ENCODE measurements around the gene CD109.

The CD109 gene

GRCh38 chr6:73743081-73743480 is 47.1 kb downstream of the CD109 start:
- Histone ChIP-seq H3K9ac (ENCODE audit: insufficient read length) (no peak overlapping the region), H3K9me3 (ENCODE audit: low read depth, low read length) (no peaks in the 10 kb centered on the region), H3K27ac (no peak overlapping the region), H3K36me3 (ENCODE audit: insufficient read depth, low read length) (no peaks in the 10 kb centered on the region), H3K4me3 (no peak overlapping the region)
- DNase-seq (ENCODE audit: low read depth, low spot score): no peak
- TF ChIP-seq POLR2AphosphoS5 (IDR thresholded peaks at IDR 0.05; ENCODE audit: borderline replicate concordance, low read depth, low read length) (no peak), FOXP2 (optimal IDR thresholded peaks at IDR 0.05; ENCODE audit: control extremely low read depth, extremely low read length, insufficient read depth) (no peak), EZH2 (IDR thresholded peaks at IDR 0.05) (no peak)

GRCh38 chr6:73743556-73743955 is 47.6 kb downstream of the CD109 start:
- Histone ChIP-seq H3K9me3 (ENCODE audit: low read depth, low read length) (no peaks in the 10 kb centered on the region), H3K36me3 (ENCODE audit: insufficient read depth, low read length) (no peaks in the 10 kb centered on the region), H3K9ac (ENCODE audit: insufficient read length) (no peak overlapping the region), H3K4me3 (no peak overlapping the region), H3K27ac (no peak overlapping the region)
- TF ChIP-seq FOXP2 (optimal IDR thresholded peaks at IDR 0.05; ENCODE audit: control extremely low read depth, extremely low read length, insufficient read depth) (no peak), POLR2AphosphoS5 (IDR thresholded peaks at IDR 0.05; ENCODE audit: borderline replicate concordance, low read depth, low read length) (no peak), EZH2 (IDR thresholded peaks at IDR 0.05) (no peak)
- no peak for DNase-seq (ENCODE audit: low read depth, low spot score)

DNA sequence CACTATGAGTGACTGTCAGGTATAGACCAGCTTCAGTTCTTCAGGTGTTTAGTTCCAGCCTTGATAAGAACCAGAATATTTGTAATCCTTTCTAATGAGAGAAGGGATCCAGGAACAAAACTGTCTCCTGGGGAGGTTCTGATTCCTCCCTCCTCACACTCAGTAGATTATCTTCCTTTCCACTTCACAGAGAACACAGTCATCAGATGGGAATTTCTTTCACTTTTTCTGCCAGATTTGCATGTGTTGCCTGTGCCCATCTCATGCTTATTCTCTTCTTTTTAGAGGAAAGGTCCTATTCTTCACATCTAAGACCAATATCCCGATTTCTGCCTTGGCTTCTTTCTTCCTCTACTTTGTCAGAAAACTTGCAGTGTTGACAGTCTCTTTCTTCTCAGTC is 50.8 kb downstream of the CD109 start:
- H3K9me3 ChIP-seq (ENCODE audit: low read depth, low read length): no peaks in the 10 kb centered on the region
- TF ChIP-seq POLR2AphosphoS5 (IDR thresholded peaks at IDR 0.05; ENCODE audit: borderline replicate concordance, low read depth, low read length) (no peak), EZH2 (IDR thresholded peaks at IDR 0.05) (no peak), FOXP2 (optimal IDR thresholded peaks at IDR 0.05; ENCODE audit: control extremely low read depth, extremely low read length, insufficient read depth) (no peak)
- H3K4me3 ChIP-seq: no peak overlapping the region
- no peaks in the 10 kb centered on the region for H3K36me3 ChIP-seq (ENCODE audit: insufficient read depth, low read length)
- DNase-seq (ENCODE audit: low read depth, low spot score): no peak
- no peak overlapping the region for H3K9ac ChIP-seq (ENCODE audit: insufficient read length)
- no peak overlapping the region for H3K27ac ChIP-seq

DNA sequence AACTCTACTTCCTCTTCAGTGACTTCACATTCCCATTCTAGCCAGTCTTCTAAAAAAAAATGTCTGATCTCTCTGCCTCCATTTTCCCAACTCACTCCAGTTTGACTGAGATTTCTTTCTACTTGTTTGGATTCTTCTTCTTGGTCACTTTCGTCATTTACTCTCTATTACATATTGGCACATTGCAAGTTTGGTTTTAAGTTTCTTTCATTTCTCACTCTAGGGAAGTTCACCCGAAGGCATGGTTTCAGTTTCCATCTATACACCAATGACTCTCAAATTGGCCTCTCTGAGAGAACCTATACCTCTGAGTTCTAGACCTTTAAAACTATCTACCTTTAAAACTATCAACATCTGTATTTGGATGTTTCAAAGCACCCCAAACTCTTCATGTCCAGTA is 51.3 kb downstream of the CD109 start:
- DNase-seq (ENCODE audit: low read depth, low spot score): no peak
- no peak overlapping the region for H3K9ac ChIP-seq (ENCODE audit: insufficient read length)
- TF ChIP-seq EZH2 (IDR thresholded peaks at IDR 0.05) (no peak), POLR2AphosphoS5 (IDR thresholded peaks at IDR 0.05; ENCODE audit: borderline replicate concordance, low read depth, low read length) (no peak), FOXP2 (optimal IDR thresholded peaks at IDR 0.05; ENCODE audit: control extremely low read depth, extremely low read length, insufficient read depth) (no peak)

GRCh38 chr6:73752943-73753342 is 56.9 kb downstream of the CD109 start:
- Histone ChIP-seq H3K36me3 (ENCODE audit: insufficient read depth, low read length) (no peaks in the 10 kb centered on the region), H3K4me3 (no peak overlapping the region), H3K9me3 (ENCODE audit: low read depth, low read length) (no peaks in the 10 kb centered on the region), H3K9ac (ENCODE audit: insufficient read length) (no peak overlapping the region), H3K27ac (no peak overlapping the region)
- TF ChIP-seq FOXP2 (optimal IDR thresholded peaks at IDR 0.05; ENCODE audit: control extremely low read depth, extremely low read length, insufficient read depth) (no peak), POLR2AphosphoS5 (IDR thresholded peaks at IDR 0.05; ENCODE audit: borderline replicate concordance, low read depth, low read length) (no peak), EZH2 (IDR thresholded peaks at IDR 0.05) (no peak)
- no peak for DNase-seq (ENCODE audit: low read depth, low spot score)

More for the DNA sequence above, 51.3 kb downstream of the CD109 start:
- no peaks in the 10 kb centered on the region for H3K9me3 ChIP-seq (ENCODE audit: low read depth, low read length)
- H3K4me3 ChIP-seq: no peak overlapping the region
- no peak overlapping the region for H3K27ac ChIP-seq
- H3K36me3 ChIP-seq (ENCODE audit: insufficient read depth, low read length): no peaks in the 10 kb centered on the region

DNA sequence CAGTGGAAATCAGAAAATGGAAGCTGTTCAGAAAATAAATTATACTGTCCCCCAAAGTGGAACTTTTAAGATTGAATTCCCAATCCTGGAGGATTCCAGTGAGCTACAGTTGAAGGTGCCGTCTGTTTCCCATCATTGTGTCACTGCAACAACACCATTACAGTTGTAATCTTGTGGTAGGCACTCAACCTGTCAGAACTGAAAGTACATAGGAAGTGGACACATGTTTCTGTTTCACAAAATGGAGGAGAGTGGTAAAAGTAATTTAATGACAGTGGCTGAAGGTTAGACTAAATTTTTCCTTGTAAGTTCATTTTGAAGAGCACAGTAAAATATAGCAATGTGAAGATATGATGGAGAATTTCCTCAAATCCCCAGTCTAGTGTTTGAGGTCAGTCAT is 70.0 kb downstream of the CD109 start:
- Histone ChIP-seq H3K36me3 (ENCODE audit: insufficient read depth, low read length) (no peaks in the 10 kb centered on the region), H3K4me3 (no peak overlapping the region), H3K27ac (no peak overlapping the region), H3K9me3 (ENCODE audit: low read depth, low read length) (no peaks in the 10 kb centered on the region), H3K9ac (ENCODE audit: insufficient read length) (no peak overlapping the region)
- TF ChIP-seq FOXP2 (optimal IDR thresholded peaks at IDR 0.05; ENCODE audit: control extremely low read depth, extremely low read length, insufficient read depth) (no peak), POLR2AphosphoS5 (IDR thresholded peaks at IDR 0.05; ENCODE audit: borderline replicate concordance, low read depth, low read length) (no peak), EZH2 (IDR thresholded peaks at IDR 0.05) (no peak)
- DNase-seq (ENCODE audit: low read depth, low spot score): no peak

DNA sequence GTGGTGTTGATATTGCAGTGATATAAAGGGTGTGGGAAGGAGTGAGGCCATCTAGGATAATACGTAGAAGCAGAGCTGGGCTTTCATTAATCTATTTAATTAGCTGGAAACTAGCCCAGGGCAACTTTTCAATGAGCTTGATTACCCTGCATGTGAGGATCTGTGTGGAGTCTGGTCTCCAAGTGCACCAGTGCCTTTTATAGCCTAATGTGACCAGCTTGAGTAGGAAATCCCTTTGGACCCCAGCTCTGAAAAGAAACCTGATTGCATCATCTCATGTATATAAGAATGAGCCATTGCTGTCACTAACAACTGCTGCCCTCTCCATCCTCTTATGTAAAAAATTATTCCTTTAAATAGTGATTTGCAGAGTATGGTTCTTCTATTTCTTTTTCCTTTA is 72.6 kb downstream of the CD109 start:
- Histone ChIP-seq H3K9ac (ENCODE audit: insufficient read length) (no peak overlapping the region), H3K4me3 (no peak overlapping the region), H3K36me3 (ENCODE audit: insufficient read depth, low read length) (no peaks in the 10 kb centered on the region), H3K9me3 (ENCODE audit: low read depth, low read length) (no peaks in the 10 kb centered on the region), H3K27ac (no peak overlapping the region)
- TF ChIP-seq EZH2 (IDR thresholded peaks at IDR 0.05) (no peak), POLR2AphosphoS5 (IDR thresholded peaks at IDR 0.05; ENCODE audit: borderline replicate concordance, low read depth, low read length) (no peak), FOXP2 (optimal IDR thresholded peaks at IDR 0.05; ENCODE audit: control extremely low read depth, extremely low read length, insufficient read depth) (no peak)
- no peak for DNase-seq (ENCODE audit: low read depth, low spot score)

DNA sequence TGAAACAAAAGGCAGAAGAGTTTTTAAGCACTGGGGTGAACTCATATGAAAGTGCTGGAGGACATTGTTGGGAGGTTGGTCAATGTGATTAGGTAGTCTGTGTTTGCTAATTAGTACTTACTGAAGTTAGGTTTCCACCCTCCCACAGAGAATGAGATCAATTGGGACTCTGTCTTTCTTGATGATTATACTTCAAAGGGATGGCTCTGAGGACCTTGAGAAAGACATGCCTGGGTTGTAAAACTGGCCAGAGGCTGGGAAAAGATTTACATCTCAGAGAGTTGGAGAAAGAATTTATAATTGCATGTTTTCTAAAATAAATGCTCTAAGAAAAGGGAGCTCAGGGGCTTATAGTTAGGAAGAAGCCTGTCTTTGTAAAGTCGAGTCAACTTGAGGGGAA is 74.0 kb downstream of the CD109 start:
- DNase-seq (ENCODE audit: low read depth, low spot score): no peak
- H3K4me3 ChIP-seq: no peak overlapping the region
- no peaks in the 10 kb centered on the region for H3K36me3 ChIP-seq (ENCODE audit: insufficient read depth, low read length)

DNA sequence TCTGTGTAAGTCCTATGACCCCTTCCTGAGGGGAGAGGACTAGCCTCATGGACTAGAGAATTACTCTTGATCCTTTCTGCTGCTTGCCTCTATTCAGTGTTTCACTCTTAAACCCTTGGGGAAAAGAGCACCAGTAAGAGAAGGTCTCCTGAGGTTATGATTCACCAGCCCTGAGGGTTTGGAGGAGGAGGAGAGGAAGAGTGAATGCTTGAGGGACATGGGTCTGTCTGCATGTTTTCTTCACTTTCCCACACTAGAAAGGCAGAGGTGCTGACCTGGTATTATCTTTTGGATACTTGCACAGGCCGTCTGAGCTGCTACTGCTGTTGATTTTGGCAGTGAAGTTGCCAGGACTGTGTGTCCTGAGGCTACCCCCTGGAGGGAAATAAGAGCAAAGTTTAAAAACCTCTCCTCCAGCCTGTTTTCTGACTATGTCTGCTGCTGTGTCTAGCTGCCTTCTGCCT is 78.3 kb downstream of the CD109 start:
- Histone ChIP-seq H3K27ac (no peak overlapping the region), H3K36me3 (ENCODE audit: insufficient read depth, low read length) (no peaks in the 10 kb centered on the region), H3K9ac (ENCODE audit: insufficient read length) (no peak overlapping the region), H3K9me3 (ENCODE audit: low read depth, low read length) (no peaks in the 10 kb centered on the region), H3K4me3 (peak overlapping the region; percentile 24; the same call in 1 of the 2 replicates)
- no peak for DNase-seq (ENCODE audit: low read depth, low spot score)
- TF ChIP-seq EZH2 (IDR thresholded peaks at IDR 0.05) (no peak), FOXP2 (optimal IDR thresholded peaks at IDR 0.05; ENCODE audit: control extremely low read depth, extremely low read length, insufficient read depth) (no peak), POLR2AphosphoS5 (IDR thresholded peaks at IDR 0.05; ENCODE audit: borderline replicate concordance, low read depth, low read length) (no peak)

More for the DNA sequence above, 74.0 kb downstream of the CD109 start:
- Histone ChIP-seq H3K9me3 (ENCODE audit: low read depth, low read length) (no peaks in the 10 kb centered on the region), H3K27ac (no peak overlapping the region), H3K9ac (ENCODE audit: insufficient read length) (no peak overlapping the region)
- TF ChIP-seq EZH2 (IDR thresholded peaks at IDR 0.05) (no peak), FOXP2 (optimal IDR thresholded peaks at IDR 0.05; ENCODE audit: control extremely low read depth, extremely low read length, insufficient read depth) (no peak), POLR2AphosphoS5 (IDR thresholded peaks at IDR 0.05; ENCODE audit: borderline replicate concordance, low read depth, low read length) (no peak)

All from SK-N-MC (cell line).